K562 (cell line): Measurements from ENCODE around the gene CACNA1S. TPM values are rescaled to one million over a fixed set of nuclear protein-coding genes. Genes with fewer than 3 reads are reported as not detected.

ENCODE experiments used
- ATAC-seq: fragments of 200-7000 bp; cut with Tn5 transposase; 3 replicates; pipeline ENCODE4 v1.9.1; 2020; ENCODE audit warnings: moderate library complexity
- BruUV-seq: library from RNA; stranded (reverse); fragments of 400-500 nt; replicated peaks from 2 replicates; lab custom pipeline; 2021; lab: Mats Ljungman, UMichigan
- CTCF ChIA-PET: fragments of 300-600 bp; formaldehyde crosslinking; extraction: SDS; loops from one replicate; lab custom pipeline; 2021; ENCODE audit warnings: low intra/inter-chr PET ratio; lab: Yijun Ruan, JAX
- POLR2A ChIA-PET: fragments of 300-600, 350-650 bp; sonication (Branson Sonifier 250); formaldehyde crosslinking; extraction: SDS; loops from one replicate; lab custom pipeline; 2021; ENCODE audit warnings: antibody characterized with exemption, inconsistent platforms; lab: Yijun Ruan, JAX
- DNase-seq, 4 experiments: peaks; one replicate each; pipeline versions ENCODE4 v3.0.0 to v3.0.0-alpha.2; 2011 to 2018; ENCODE audit warnings: low spot score in 3 of 4, mixed read lengths in 3 of 4; ENCODE audit errors: extremely low read depth in 1 of 4
- FAIRE-seq: peaks from 2 replicates; lab custom pipeline; 2011; peaks lifted over from hg19 to GRCh38; lab: Jason Lieb, UNC
- H2AFZ ChIP-seq: 2 replicates; pipeline ENCODE4 v1.6.0; 2011; ENCODE audit warnings: low read depth, low read length, control low read depth, inconsistent platforms
- H3K27ac ChIP-seq: fragments of 200-600 bp; 3 replicates; pipeline ENCODE4 v1.8.0; 2011; ENCODE audit warnings: low read depth, mild to moderate bottlenecking, control low read depth, inconsistent platforms, low read length, moderate library complexity, mixed read lengths; ENCODE audit errors: extremely low read depth
- H3K27me3 ChIP-seq, 2 experiments: fragments of 300-600 bp in 1 of 2; 2 replicates in 1 of 2; 3 replicates in 1 of 2; pipeline versions ENCODE4 v1.6.0 to v1.8.0; 2011; ENCODE audit warnings: inconsistent platforms in 2 of 2, low read length in 2 of 2, mild to moderate bottlenecking in 1 of 2, mixed read lengths in 1 of 2, moderate library complexity in 1 of 2; ENCODE audit not compliant: control insufficient read depth in 2 of 2, insufficient read depth in 2 of 2
- H3K36me3 ChIP-seq: fragments of 300-600 bp; 3 replicates; pipeline ENCODE4 v1.8.0; 2011; ENCODE audit warnings: mild to moderate bottlenecking, low read length, inconsistent platforms; ENCODE audit not compliant: control insufficient read depth, insufficient read depth
- H3K4me1 ChIP-seq, 2 experiments: fragments of 200-600 bp in 1 of 2; replicated peaks in 1 of 2; 2 replicates in 1 of 2; 3 replicates in 1 of 2; pipeline versions ENCODE4 v1.5.1 to v1.8.0; 2011; ENCODE audit warnings: inconsistent platforms in 2 of 2, low read length in 2 of 2, mild to moderate bottlenecking in 1 of 2, mixed read lengths in 1 of 2, moderate library complexity in 1 of 2; ENCODE audit not compliant: control insufficient read depth in 2 of 2, insufficient read depth in 2 of 2
- H3K4me2 ChIP-seq: 2 replicates; pipeline ENCODE4 v1.6.1; 2011; ENCODE audit warnings: low read length, control low read depth, inconsistent platforms, mixed read lengths; ENCODE audit not compliant: insufficient read depth
- H3K4me3 ChIP-seq: fragments of 200-600 bp; sonication (generic), shearing (Covaris generic); 2 replicates; pipeline ENCODE4 v1.5.1; 2016; ENCODE audit warnings: control low read depth, inconsistent platforms
- H3K79me2 ChIP-seq: fragments of 200-600 bp; 3 replicates; pipeline ENCODE4 v1.8.0; 2011; ENCODE audit warnings: low read length, inconsistent platforms; ENCODE audit not compliant: control insufficient read depth, insufficient read depth
- H3K9ac ChIP-seq, 2 experiments: 2 replicates each; pipeline versions ENCODE4 v1.6.0 to v1.6.1; 2011; ENCODE audit warnings: low read depth in 2 of 2, low read length in 2 of 2, control low read depth in 1 of 2, inconsistent platforms in 1 of 2, mild to moderate bottlenecking in 1 of 2, mixed read lengths in 1 of 2; ENCODE audit not compliant: insufficient read depth in 1 of 2
- H3K9me1 ChIP-seq: one replicate; pipeline ENCODE4 v1.6.0; 2011; ENCODE audit warnings: inconsistent platforms, mild to moderate bottlenecking, low read length, moderate library complexity; ENCODE audit not compliant: control insufficient read depth, insufficient read depth
- H3K9me3 ChIP-seq: replicated peaks from 2 replicates; pipeline ENCODE4 v1.5.1; 2011; ENCODE audit warnings: low read depth, low read length, inconsistent platforms; ENCODE audit not compliant: control insufficient read depth, insufficient read depth
- H4K20me1 ChIP-seq: replicated peaks from 2 replicates; pipeline ENCODE4 v1.6.1; 2011; ENCODE audit warnings: low read length, inconsistent platforms, mixed read lengths; ENCODE audit not compliant: control insufficient read depth, insufficient read depth
- GTF2E2 ChIP-seq: fragments of 200-800 bp; sonication (Bioruptor generic); IDR thresholded peaks from 2 replicates; pipeline ENCODE4 v1.6.1; 2016; ENCODE audit warnings: missing genetic modification characterization, missing compliant biosample characterization
- NR2C2 ChIP-seq, 2 experiments: fragments of 200-800 bp in 1 of 2; sonication (Bioruptor generic) in 1 of 2; sonication (generic) in 1 of 2; formaldehyde crosslinking in 1 of 2; IDR thresholded peaks; 2 replicates each; pipeline versions ENCODE4 v1.6.1 to v1.8.0; 2016 to 2022; ENCODE audit warnings: mild to moderate bottlenecking in 1 of 2, missing compliant biosample characterization in 1 of 2, missing genetic modification characterization in 1 of 2, missing genetic modification reagents in 1 of 2
- RFX1 ChIP-seq: fragments of 450-650 bp; IDR thresholded peaks from 2 replicates; pipeline ENCODE4 v1.6.1; 2016; ENCODE audit warnings: mild to moderate bottlenecking, moderate library complexity
- RNF2 ChIP-seq: sonication (generic); IDR thresholded peaks from 2 replicates; pipeline ENCODE4 v1.6.1; 2016
- WGBS: fragments of 100-300 bp; shearing (Covaris generic); methylation state at CpG from one replicate; pipeline ENCODE4 v1.1.6; 2016; ENCODE audit warnings: low coverage, mixed read lengths; ENCODE audit not compliant: insufficient coverage; ENCODE audit errors: missing lambda C conversion rate; 5-methylcytosine and 5-hydroxymethylcytosine counted together
- in situ Hi-C: fragments of 300-500 bp; cut with MboI; formaldehyde crosslinking; loops from 4 replicates; pipeline ENCODE4 v1.15.0; 2018; ENCODE audit warnings: inconsistent platforms, mixed read lengths
- intact Hi-C: fragments of 100-400 bp; cut with micrococcal nuclease; formaldehyde crosslinking; loops from 2 replicates; pipeline ENCODE4 v1.14.2; 2022
- polyA plus RNA-seq, 8 experiments: library from polyadenylated mRNA; depleted of rRNA in 4 of 8; stranded (reverse) in 5 of 8; unstranded in 3 of 8; fragments of >200 nt; fragmentation: Nextera tagmentation in 2 of 8; fragmentation: Illumina TruSeq in 1 of 8; extraction: Ambion mirVana in 2 of 8; extraction: Trizol in 1 of 8; gene quantifications; 2 replicates each; pipeline versions ENCODE4 v1.2.1 to v1.2.3, GENCODE V29; 2011 to 2014; ENCODE audit warnings: inconsistent platforms in 1 of 8, missing spikeins in 1 of 8
- total RNA-seq, 7 experiments: library from RNA; depleted of rRNA in 6 of 7; stranded (reverse); fragments of >200 nt in 6 of 7; fragmentation: Illumina TruSeq in 2 of 7; extraction: Trizol in 2 of 7; gene quantifications; 2 replicates each; pipeline versions ENCODE4 v1.2.1 to v1.2.3, GENCODE V29; 2011 to 2021; ENCODE audit warnings: low replicate concordance in 1 of 7

The CACNA1S gene
- total and polyA plus RNA-seq, 9 of the 15 experiments (the other 6 are each of a cell fraction or from before 2014, with no cell fraction given), result not detected

DNA sequence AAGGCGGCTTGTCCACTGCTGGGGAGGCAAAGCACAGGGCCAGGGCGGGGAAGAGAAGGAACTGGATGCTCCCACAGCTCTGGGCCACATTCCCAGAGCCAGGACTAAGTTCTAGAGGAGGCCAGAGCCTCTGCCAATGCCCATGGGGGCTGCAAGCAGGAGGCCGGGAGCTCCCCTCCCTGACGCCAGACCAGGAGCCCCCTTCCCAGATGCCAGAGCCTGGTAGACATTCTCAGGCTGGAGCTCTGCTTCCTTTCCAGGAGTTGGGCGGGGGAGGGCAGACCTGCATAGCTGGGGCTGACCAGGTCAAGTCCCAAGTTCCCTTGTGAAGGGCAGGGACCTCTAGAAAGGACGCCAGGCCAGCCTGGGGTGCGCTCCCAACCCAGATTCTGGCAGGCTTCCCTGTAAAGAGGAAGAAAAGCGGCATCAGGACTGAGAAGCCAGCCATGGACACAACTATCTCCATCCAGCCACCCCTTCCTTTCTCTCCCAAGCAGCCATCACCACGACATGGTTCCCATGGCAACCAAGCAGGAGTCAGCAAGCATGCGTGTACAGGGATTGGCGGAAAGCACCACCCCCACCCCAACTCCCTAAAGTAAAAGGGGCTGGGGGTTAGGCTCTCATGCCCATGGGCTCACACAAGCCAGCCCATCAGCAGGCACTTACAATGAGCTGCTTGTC, 102.1 kb downstream of the CACNA1S start:
- Histone ChIP-seq H4K20me1 (peaks cover 12% of the 10 kb centered on the region; the same call in 1 of the 2 replicates), H3K9me1 (no peaks in the 10 kb centered on the region), H2AFZ (no peak overlapping the region), H3K79me2 (no peaks in the 10 kb centered on the region), H3K9me3 (no peaks in the 10 kb centered on the region), H3K4me3 (no peak overlapping the region), H3K27me3 (no peaks in the 10 kb centered on the region), H3K9ac (peak overlapping the region in 1 of 2 experiments; percentile 73; a peak in 2 of 4 replicates), H3K27ac (no peak overlapping the region), H3K4me1 (peaks cover 18 to 28% of the 10 kb centered on the region in 2 experiments), H3K4me2 (no peak overlapping the region), H3K36me3 (no peaks in the 10 kb centered on the region)
- no peak for ATAC-seq
- no peak for FAIRE-seq
- ChIA-PET POLR2A (interaction anchor here (0.6 to 1.8 kb wide), 6 partner anchors 9 to 645 kb away, joined by 3 to 9 read pairs (median 4); no protein-coding TSS in a partner anchor), CTCF (no interaction called here)
- in situ Hi-C loops (no loop called here), intact Hi-C loops (no loop called here)
- no peak for DNase-seq
- WGBS, result 48% methylated on average over 11 of the region's 11 CpGs
- TF ChIP-seq RNF2, result no peak
- TF ChIP-seq RFX1, result peak; percentile 92
- no peak for TF ChIP-seq NR2C2 (CRISPR knock-in tag; IDR thresholded peaks at IDR 0.05)
- TF ChIP-seq NR2C2 (tag; IDR thresholded peaks at IDR 0.05), result no peak
- no peak for TF ChIP-seq GTF2E2 (tag)
- BruUV-seq, result no TSS peak
